GM21526 (cell line): Measurements from ENCODE around the gene GFY.
"Not testable (repeated sequence)": the region's sequence is repeated elsewhere in the genome, so short reads cannot be mapped to it uniquely, and the experiment has no call there.

Experiments
- ATAC-seq: cut with Tn5 transposase; IDR thresholded peaks from one replicate; pipeline ENCODE4 v1.9.1; 2021; ENCODE audit warnings: moderate library complexity; ENCODE audit not compliant: unreplicated experiment, low FRiP score

Gene GFY

DNA sequence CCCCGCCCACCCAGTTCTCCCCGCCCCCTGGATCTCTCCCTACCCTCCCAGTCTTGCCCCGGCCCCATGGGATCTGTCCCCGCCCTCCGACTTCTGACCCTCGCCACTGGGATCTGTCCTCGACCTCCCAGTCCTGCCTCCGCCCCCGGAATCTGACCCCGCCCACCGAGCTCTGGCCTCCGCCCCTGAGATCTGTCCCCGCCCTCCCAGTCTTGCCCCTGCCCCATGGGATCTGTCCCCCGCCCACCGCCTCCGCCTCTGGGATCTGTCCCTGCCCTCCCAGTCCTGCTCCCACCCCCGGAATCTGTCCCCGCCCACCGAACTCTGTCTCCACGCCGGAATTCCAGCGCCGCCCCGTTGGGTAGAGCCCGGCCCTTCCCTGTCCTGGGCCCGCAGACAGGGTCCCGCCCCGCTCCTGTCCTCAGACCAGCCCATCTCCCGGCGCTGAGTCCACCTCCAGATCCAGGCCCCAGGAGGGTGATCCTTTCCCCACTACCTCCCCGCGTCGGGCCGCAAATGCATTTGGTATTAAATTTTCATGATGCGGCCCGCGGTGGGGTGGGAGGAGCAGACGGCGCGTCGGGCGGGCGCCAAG, 17.7 kb downstream of the GFY start:
- peak; percentile 4 for ATAC-seq

DNA sequence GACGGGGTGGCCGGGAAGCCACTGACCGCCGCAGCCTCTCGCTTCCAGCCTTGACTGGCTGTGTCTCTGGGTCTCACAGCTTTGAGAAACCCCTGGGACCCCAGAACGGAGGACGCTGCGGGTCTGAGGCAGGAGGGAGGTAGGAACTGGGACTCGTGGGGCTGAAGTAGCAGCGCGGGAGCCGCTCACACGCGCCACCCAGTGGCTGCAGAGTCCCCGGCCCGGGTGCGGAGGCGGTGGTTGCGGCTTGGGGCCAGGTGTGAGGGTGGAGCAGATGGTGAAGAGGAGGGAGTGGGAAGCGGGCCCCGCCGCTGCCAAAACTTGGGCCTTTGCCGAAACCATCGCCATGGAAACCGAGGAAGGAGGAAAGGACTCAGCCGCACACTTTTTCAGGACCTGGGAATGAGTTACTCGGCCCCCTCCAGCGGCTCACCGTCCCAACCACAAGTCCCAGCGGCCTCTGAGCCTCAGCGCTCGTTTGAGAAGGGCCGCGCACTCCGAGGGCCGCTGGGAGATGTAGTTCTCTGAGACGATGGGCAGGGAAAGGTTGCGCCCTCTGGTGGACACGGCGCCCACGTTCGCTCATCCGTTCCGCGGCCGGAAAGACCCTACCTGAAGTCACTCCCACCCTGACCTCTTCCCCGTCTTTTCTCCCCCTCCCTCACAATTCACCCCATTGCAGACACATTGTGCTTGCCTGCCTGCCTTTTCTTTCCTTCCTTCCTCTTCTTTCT, 18.3 kb downstream of the GFY start:
- peak; percentile 52 for ATAC-seq

DNA sequence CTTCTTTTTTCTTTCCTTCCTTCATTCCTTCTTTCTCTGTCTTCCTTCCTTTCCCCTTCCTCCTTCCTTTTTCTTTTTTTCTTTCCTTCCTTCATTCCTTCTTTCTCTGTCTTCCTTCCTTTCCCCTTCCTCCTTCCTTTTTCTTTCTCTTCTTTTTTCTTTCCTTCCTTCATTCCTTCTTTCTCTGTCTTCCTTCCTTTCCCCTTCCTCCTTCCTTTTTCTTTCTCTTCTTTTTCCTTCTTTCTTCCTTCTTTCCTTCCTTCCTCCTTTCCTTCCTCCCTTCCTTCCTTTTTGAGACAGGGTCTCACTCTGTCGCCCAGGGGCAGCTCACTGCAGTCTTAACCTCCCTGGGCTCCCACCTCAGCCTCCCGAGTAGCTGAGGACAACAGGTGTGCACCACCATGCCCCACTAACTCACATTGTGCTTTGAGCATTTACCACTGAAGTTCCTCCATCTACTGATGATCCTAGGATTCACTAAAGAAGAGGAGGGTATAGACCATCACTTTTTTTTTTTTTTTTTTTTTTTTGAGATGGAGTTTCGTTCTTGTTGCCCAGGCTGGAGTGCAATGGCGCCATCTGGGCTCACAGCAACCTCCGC, 19.0 kb downstream of the GFY start:
- ATAC-seq, result not testable (repeated sequence)

GRCh38 chr19:49445997-49446396, 20.8 kb downstream of the GFY start:
- no peak for ATAC-seq

DNA sequence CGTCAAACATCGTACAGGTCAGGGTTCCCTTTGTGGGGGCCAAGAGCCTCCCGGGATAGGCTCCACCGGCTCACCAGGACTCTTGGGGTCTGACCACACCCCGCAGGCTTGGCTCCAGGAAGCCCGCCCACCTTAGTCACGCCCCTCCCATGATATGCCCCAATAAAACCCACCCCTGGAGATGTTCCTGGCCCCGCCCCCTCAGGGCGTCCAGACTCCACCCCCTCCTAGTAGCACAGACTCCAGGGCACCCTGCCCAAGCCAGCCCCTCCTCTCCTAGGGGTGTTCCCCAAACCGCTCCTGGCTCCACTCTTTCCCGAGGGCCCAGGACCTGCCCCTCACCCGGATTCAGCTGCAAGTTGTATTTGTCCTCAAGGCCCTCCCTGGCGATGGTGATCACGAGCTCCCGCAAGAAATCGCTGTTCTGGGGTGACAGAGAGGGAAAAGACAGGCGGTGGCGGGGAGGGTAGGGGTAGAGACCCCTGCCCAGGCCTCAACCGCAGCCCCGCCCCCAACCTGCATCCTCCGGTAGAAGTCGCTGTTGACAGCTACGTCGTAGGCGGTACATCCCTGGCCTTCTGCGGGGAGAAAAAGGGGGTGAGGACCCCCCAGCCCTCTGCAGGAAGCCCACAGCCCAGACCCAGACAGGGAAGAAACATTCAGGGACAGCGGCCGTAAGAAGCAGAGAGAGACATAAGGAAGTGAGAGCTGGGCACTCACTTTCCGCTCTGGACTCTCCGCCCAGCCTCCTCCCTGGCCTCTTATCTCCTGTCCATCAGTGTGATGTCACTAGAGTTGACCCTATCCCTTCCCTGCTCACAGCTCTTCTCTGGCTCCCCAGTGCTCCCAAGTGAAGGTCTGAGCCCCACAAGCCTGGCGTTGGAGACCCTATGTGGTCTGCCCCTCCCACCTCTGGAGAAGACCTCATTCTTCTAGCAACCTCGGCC, 22.6 kb downstream of the GFY start:
- ATAC-seq, result no peak

DNA sequence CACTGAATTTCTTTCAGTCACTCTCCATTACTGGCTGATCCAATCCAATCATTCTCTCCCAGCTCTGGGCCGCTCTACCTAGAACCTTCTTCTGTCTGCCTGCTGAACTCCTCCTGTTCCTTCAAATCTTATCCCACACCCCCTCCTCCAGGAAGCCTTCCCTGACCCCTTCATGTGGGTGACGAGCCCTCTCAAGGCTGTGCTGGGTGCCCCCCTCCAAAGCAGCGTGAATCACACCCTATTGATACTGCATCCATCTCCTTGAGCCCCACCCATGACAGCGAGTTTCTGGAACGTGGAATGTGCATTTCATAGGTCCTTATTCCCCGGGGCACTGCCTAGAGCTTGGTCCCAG, 23.2 kb downstream of the GFY start:
- ATAC-seq, result no peak

- no peak for ATAC-seq
Observed at GRCh38 chr19:49450405-49450804, 25.2 kb downstream of the GFY start.

DNA sequence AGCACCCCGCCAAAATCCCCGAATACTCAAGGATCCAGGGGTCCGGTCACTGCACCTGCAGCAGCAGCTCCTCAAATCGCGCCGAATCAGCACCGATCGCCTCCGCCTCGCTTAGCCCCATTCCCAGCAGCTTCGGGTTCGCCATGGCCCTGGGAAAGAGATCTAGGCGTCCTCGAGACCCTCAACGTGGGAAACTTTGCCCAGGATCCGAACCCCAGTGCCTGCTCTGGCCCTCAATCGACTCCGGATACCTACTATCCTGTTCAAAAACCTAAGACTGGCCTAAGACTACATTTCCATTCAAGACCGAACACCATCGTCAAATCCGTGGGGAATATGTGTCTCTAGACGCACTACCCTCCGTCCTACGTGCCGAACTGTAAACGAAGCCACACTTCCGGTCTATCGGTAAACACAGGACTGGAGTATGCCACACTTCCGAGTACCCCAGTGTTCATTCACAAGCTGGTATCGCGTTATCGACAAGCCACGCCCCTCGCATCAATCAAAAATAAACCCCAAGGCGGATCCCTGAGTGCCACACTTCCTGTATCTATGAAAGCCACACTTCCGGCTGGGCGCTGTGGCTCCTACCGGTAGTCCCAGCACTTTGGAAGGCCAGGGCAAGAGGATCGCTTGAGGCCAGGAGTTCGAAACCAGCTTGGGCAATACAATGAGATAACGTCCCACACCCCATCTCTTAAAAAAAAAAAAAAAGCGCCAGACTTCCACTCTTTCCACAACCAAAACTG, 26.4 kb downstream of the GFY start, which contains the start of gene PIH1D1:
TSS of gene PIH1D1 (minus strand) at position 385 of the 752 bp plus-strand sequence. CDS start at position 145, 240 bp downstream.
- peak; percentile 46 for ATAC-seq

DNA sequence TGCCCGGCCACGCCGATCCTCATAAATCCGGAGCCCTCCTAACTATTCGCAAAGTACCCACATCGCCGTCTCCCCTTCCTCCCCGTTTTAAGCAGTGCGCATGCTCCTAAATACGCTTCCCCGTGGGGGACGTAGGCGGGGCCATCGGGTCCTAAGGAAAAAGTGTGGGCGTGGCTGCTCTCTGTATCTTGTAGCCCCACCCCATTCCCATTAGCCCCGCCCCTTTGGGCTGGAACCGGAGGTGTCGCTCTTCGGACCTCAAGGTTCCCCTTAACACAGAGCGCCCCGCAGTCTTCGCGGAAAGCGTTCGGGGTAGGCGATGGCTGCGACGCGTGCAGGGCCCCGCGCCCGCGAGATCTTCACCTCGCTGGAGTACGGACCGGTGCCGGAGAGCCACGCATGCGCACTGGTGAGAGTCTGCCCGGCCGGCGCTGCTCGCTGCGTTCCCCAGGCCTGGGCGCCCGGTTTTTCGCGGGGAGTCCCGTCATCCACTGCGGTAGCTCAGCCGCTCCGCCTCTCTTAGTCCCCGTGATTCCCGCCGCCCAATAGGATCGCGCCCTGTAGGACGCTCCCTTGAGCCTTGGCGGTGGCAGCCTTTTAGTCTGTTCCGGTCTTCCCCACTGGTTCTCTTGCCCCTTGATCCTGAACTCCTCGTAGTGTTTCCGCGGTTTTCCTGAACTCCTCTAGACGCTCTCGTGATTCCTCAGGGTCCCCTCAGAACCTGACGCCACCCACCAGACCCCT, 28.0 kb downstream of the GFY start, which contains the start of gene ALDH16A1:
TSS of gene ALDH16A1 (plus strand) at position 213 of the 744 bp plus-strand sequence. CDS start at position 320, 107 bp downstream.
- ATAC-seq, result peak; percentile 78

DNA sequence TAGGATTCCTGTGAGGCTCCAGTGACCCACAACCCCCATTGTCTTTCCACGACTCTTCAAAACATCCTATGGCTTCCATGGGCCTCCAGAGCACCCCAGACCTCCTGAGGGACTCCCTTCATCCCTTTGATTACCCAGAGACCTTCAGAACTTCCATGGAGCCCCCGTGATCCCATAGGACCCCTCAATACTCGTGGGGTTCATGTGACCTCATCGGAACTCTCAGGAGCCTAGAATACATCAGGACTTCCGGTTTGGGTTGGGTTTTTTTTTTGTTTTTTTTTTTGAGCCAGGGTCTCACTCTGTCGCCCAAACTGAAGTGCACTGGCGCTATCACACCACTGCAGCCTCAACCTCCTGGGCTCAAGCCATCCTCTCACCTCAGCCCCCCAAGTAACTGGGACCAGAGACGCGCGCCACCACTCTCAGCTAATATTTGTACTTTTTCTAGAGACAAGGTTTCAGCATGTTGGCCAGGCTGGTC, 28.6 kb downstream of the GFY start:
- no peak for ATAC-seq

DNA sequence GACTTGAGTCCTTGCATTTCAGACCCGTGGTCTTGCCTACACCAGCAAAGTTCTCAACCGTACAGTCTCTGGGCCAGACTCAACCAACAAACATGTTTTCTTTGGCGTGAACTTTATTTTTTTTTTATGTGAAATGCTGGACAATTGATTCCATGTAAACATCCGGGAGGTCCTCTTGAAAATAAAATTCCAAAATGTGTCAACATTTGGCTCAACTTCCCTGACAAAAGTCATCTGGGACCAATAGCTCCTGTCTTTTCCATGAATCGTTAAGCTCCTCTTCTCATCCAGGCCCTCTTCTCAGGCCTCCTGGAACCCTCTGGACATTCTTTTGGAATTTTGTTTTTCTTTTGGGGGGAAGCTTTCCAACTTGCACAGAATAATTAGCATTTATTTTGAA, 30.6 kb downstream of the GFY start:
- ATAC-seq, result no peak

DNA sequence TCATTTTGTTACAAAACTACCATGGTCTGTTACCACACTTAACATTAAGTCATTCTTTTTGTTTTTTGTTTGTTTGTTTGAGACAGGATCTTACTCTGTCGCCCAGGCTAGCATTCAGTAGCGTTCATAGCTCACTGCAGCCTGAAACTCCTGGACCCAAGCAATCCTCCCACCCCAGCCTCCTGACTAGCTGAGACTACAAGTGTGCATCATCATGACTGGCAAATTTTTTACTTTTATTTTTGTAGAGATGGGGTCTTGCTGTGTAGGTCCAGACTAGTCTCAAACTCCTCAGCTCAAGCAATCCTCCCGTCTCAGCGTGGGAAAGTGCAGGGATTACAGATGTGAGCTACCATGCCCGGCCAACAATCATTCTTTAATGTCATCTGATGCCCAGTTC, 31.1 kb downstream of the GFY start:
- no peak for ATAC-seq

DNA sequence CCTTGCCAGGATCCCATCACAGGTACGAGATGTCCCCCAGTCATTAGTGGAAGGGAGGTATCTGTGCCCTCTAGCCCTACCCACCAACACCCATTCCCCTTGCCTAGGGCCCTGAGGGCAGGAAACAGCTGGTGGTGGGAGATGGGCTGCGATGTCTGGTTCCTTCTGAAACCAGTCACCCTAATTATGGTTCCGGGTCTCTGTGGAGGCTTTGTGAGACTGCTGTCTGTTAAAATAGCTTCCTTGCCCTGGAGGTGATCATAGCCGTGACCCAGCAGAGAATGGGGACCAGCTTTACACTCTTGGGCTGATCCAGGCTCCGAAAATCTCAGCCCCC, 33.3 kb downstream of the GFY start:
- ATAC-seq, result no peak

DNA sequence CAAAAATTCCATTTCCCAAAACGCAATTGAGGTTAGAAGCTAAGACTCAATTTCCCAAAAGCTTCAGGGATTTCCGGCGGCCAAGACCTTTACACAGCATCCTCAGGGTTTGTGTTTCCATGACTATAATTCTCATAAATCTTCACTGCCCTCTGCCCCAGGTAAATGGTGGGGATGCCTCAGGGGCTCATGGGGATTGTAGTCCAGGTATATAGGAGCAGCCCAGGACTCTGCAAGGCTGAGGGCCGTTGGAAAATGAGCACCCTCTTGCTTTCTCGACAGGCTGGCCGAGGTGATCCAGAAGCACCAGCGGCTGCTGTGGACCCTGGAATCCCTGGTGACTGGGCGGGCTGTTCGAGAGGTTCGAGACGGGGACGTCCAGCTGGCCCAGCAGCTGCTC, 34.2 kb downstream of the GFY start:
- ATAC-seq, result no peak

DNA sequence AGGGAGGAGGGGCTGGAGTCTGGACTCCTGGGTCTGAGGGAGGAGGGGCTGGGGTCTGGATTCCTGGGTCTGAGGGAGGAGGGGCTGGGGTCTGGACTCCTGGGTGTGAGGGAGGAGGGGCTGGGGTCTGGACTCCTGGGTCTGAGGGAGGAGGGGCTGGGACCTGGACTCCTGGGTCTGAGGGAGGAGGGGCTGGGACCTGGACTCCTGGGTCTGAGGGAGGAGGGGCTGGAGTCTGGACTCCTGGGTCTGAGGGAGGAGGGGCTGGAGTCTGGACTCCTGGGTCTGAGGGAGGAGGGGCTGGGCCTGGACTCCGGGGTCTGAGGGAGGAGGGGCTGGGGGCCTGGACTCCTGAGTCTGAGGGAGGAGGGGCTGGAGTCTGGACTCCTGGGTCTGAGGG, 35.9 kb downstream of the GFY start:
- not testable (repeated sequence) for ATAC-seq

- ATAC-seq, result no peak
Observed at GRCh38 chr19:49461656-49462055, 36.5 kb downstream of the GFY start.

- ATAC-seq, result no peak
Observed at GRCh38 chr19:49462492-49462891, 37.3 kb downstream of the GFY start.

- ATAC-seq, result no peak
Observed at GRCh38 chr19:49463960-49464740, 39.0 kb downstream of the GFY start.

DNA sequence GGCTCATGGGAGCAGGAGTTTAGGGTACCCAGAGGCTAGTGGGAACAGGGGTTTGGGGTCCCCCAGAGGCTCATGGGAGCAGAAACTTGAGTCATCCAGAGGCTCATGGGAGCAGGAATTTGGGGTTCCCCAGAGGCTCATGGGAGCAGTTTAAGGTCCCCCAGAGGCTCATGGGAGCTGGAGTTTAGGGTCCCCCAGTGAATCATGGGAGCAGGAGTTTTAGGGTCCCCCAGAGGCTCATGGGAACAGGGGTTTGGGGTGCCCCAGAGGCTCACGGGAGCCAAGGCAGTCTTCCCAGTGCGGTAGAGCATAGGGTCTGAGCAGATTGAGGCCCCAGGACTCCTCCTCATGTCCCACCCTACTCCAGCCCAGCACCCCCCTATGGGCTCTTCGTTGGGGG, 40.2 kb downstream of the GFY start:
- ATAC-seq, result no peak
